Ishikawa (cell line): ENCODE measurements around the gene JOSD1.

Experiments
- CEBPB ChIP-seq: IDR thresholded peaks from 2 replicates; pipeline ENCODE4 v1.6.1; 2012
- CREB1 ChIP-seq: IDR thresholded peaks from 2 replicates; pipeline ENCODE4 v1.6.1; 2012; ENCODE audit warnings: low read depth
- EGR1 ChIP-seq: IDR thresholded peaks from 2 replicates; pipeline ENCODE4 v1.6.1; 2012
- EP300 ChIP-seq: IDR thresholded peaks from 2 replicates; pipeline ENCODE4 v1.6.1; 2012; ENCODE audit warnings: borderline replicate concordance
- FOXM1 ChIP-seq: IDR thresholded peaks from 2 replicates; pipeline ENCODE4 v1.6.1; 2012; ENCODE audit warnings: low read depth, borderline replicate concordance
- MAX ChIP-seq: IDR thresholded peaks from 2 replicates; pipeline ENCODE4 v1.6.1; 2012
- RAD21 ChIP-seq: IDR thresholded peaks from 2 replicates; pipeline ENCODE4 v1.6.1; 2012; ENCODE audit warnings: low read depth
- REST ChIP-seq: IDR thresholded peaks from 2 replicates; pipeline ENCODE4 v1.6.1; 2012; ENCODE audit warnings: low read depth, mild to moderate bottlenecking
- TAF1 ChIP-seq: IDR thresholded peaks from 2 replicates; pipeline ENCODE4 v1.6.1; 2012; ENCODE audit warnings: low read depth, mild to moderate bottlenecking
- USF1 ChIP-seq: IDR thresholded peaks from 2 replicates; pipeline ENCODE4 v1.6.1; 2012
- YY1 ChIP-seq: IDR thresholded peaks from 2 replicates; pipeline ENCODE4 v1.6.1; 2012; ENCODE audit warnings: low read depth
- ZBTB7A ChIP-seq: IDR thresholded peaks from 2 replicates; pipeline ENCODE4 v1.6.1; 2012; ENCODE audit warnings: low read depth

- TF ChIP-seq CEBPB, result no peak
- no peak for TF ChIP-seq YY1
- no peak for TF ChIP-seq RAD21
- TF ChIP-seq REST, result no peak
- no peak for TF ChIP-seq EP300
- no peak for TF ChIP-seq FOXM1
- TF ChIP-seq TAF1, result no peak
- TF ChIP-seq EGR1, result no peak
- no peak for TF ChIP-seq MAX
- TF ChIP-seq CREB1, result no peak
- TF ChIP-seq ZBTB7A, result no peak
- no peak for TF ChIP-seq USF1
These were observed 6.1 kb upstream of the JOSD1 start for GRCh38 chr22:38706901-38707195.
